Measurements from ENCODE around the gene MICAL3.
A peak's percentile ranks its signal among the peaks of the same experiment; 100 is the strongest.
"Not testable (repeated sequence)": the region's sequence is repeated elsewhere in the genome, so short reads cannot be mapped to it uniquely, and the experiment has no call there.

MICAL3 gene

GRCh38 chr22:18024276-18024939, at the start of gene MICAL3:
Gene MICAL3 (minus strand): TSS chr22:18024561. CDS start chr22:17906812, 117,749 bp downstream.
- peak; percentile 68 for DNase-seq
- in situ Hi-C loops (cut with MboI; ENCODE audit: low pct_unique_long_range_greater_than_20kb, low sequenced_read_pairs), result no loop called here

GRCh38 chr22:18073927-18074326, 49.6 kb upstream of the MICAL3 start:
- not testable (repeated sequence) for DNase-seq
- in situ Hi-C loops (cut with MboI; ENCODE audit: low pct_unique_long_range_greater_than_20kb, low sequenced_read_pairs), result loop anchor here (10.0 kb wide), 1 partner anchor 239 kb away; no protein-coding TSS in a partner anchor

GRCh38 chr22:18073467-18073866, 49.1 kb upstream of the MICAL3 start:
- in situ Hi-C loops (cut with MboI; ENCODE audit: low pct_unique_long_range_greater_than_20kb, low sequenced_read_pairs), result loop anchor here (10.0 kb wide), 1 partner anchor 239 kb away; no protein-coding TSS in a partner anchor
- DNase-seq, result no peak

GRCh38 chr22:18071968-18072310, 47.6 kb upstream of the MICAL3 start:
- no peak for DNase-seq
- in situ Hi-C loops (cut with MboI; ENCODE audit: low pct_unique_long_range_greater_than_20kb, low sequenced_read_pairs), result loop anchor here (10.0 kb wide), 1 partner anchor 237 kb away; no protein-coding TSS in a partner anchor

- not testable (repeated sequence) for DNase-seq
- in situ Hi-C loops (cut with MboI; ENCODE audit: low pct_unique_long_range_greater_than_20kb, low sequenced_read_pairs), result loop anchor here (10.0 kb wide), 1 partner anchor 237 kb away; no protein-coding TSS in a partner anchor
Measured at GRCh38 chr22:18071307-18071967, 47.1 kb upstream of the MICAL3 start.

GRCh38 chr22:18070556-18071306, 46.4 kb upstream of the MICAL3 start:
- in situ Hi-C loops (cut with MboI; ENCODE audit: low pct_unique_long_range_greater_than_20kb, low sequenced_read_pairs), result loop anchor here (10.0 kb wide), 1 partner anchor 236 kb away; no protein-coding TSS in a partner anchor
- DNase-seq, result no peak

GRCh38 chr22:18070041-18070440, 45.7 kb upstream of the MICAL3 start:
- no peak for DNase-seq
- in situ Hi-C loops (cut with MboI; ENCODE audit: low pct_unique_long_range_greater_than_20kb, low sequenced_read_pairs), result loop anchor here (10.0 kb wide), 1 partner anchor 235 kb away; no protein-coding TSS in a partner anchor

GRCh38 chr22:18069041-18069440, 44.7 kb upstream of the MICAL3 start:
- in situ Hi-C loops (cut with MboI; ENCODE audit: low pct_unique_long_range_greater_than_20kb, low sequenced_read_pairs), result no loop called here

GRCh38 chr22:18068381-18068988, 44.1 kb upstream of the MICAL3 start:
- in situ Hi-C loops (cut with MboI; ENCODE audit: low pct_unique_long_range_greater_than_20kb, low sequenced_read_pairs), result no loop called here
- DNase-seq, result no peak

More at GRCh38 chr22:18069041-18069440, 44.7 kb upstream of the MICAL3 start:
- no peak for DNase-seq

- in situ Hi-C loops (cut with MboI; ENCODE audit: low pct_unique_long_range_greater_than_20kb, low sequenced_read_pairs), result no loop called here
- no peak for DNase-seq
Measured at GRCh38 chr22:18067548-18068341, 43.4 kb upstream of the MICAL3 start.

GRCh38 chr22:18067121-18067520, 42.8 kb upstream of the MICAL3 start:
- no peak for DNase-seq
- in situ Hi-C loops (cut with MboI; ENCODE audit: low pct_unique_long_range_greater_than_20kb, low sequenced_read_pairs), result no loop called here

- in situ Hi-C loops (cut with MboI; ENCODE audit: low pct_unique_long_range_greater_than_20kb, low sequenced_read_pairs), result no loop called here
- DNase-seq, result no peak
Measured at GRCh38 chr22:18066181-18066859, 42.0 kb upstream of the MICAL3 start.

GRCh38 chr22:18065256-18065655, 40.9 kb upstream of the MICAL3 start:
- DNase-seq, result no peak

GRCh38 chr22:18064636-18065035, 40.3 kb upstream of the MICAL3 start:
- DNase-seq, result no peak
- in situ Hi-C loops (cut with MboI; ENCODE audit: low pct_unique_long_range_greater_than_20kb, low sequenced_read_pairs), result no loop called here

More at GRCh38 chr22:18065256-18065655, 40.9 kb upstream of the MICAL3 start:
- in situ Hi-C loops (cut with MboI; ENCODE audit: low pct_unique_long_range_greater_than_20kb, low sequenced_read_pairs), result no loop called here

- in situ Hi-C loops (cut with MboI; ENCODE audit: low pct_unique_long_range_greater_than_20kb, low sequenced_read_pairs), result not testable (repeated sequence)
Measured at GRCh38 chr22:18063715-18064114, 39.4 kb upstream of the MICAL3 start.

GRCh38 chr22:18063306-18063705, 38.9 kb upstream of the MICAL3 start:
- in situ Hi-C loops (cut with MboI; ENCODE audit: low pct_unique_long_range_greater_than_20kb, low sequenced_read_pairs), result no loop called here

More at GRCh38 chr22:18063715-18064114, 39.4 kb upstream of the MICAL3 start:
- not testable (repeated sequence) for DNase-seq

GRCh38 chr22:18062421-18062820, 38.1 kb upstream of the MICAL3 start:
- in situ Hi-C loops (cut with MboI; ENCODE audit: low pct_unique_long_range_greater_than_20kb, low sequenced_read_pairs), result no loop called here
- no peak for DNase-seq

More at GRCh38 chr22:18063306-18063705, 38.9 kb upstream of the MICAL3 start:
- DNase-seq, result no peak
